Coronary artery (tissue), 2 donors: Measurements from ENCODE around the gene BTBD6.

ENCODE experiments used
- DNase-seq: peaks from one replicate; pipeline ENCODE4 v3.0.0-alpha.2; 2017; ENCODE audit warnings: low spot score
- H3K27ac ChIP-seq, 2 donors: fragments of 200-600 bp; sonication (generic); one replicate each; pipeline ENCODE4 v1.5.1; 2016 to 2019
- H3K4me3 ChIP-seq: fragments of 200-600 bp; sonication (generic); 2 replicates; pipeline ENCODE4 v1.5.1; 2016; ENCODE audit warnings: mild to moderate bottlenecking, moderate library complexity
- TF ChIP-seq, protein P1 (sequence below): fragments of 200-600 bp; sonication (generic); IDR thresholded peaks from one replicate; pipeline ENCODE4 v1.5.1; 2019; ENCODE audit warnings: antibody characterized with exemption

BTBD6 gene

DNA sequence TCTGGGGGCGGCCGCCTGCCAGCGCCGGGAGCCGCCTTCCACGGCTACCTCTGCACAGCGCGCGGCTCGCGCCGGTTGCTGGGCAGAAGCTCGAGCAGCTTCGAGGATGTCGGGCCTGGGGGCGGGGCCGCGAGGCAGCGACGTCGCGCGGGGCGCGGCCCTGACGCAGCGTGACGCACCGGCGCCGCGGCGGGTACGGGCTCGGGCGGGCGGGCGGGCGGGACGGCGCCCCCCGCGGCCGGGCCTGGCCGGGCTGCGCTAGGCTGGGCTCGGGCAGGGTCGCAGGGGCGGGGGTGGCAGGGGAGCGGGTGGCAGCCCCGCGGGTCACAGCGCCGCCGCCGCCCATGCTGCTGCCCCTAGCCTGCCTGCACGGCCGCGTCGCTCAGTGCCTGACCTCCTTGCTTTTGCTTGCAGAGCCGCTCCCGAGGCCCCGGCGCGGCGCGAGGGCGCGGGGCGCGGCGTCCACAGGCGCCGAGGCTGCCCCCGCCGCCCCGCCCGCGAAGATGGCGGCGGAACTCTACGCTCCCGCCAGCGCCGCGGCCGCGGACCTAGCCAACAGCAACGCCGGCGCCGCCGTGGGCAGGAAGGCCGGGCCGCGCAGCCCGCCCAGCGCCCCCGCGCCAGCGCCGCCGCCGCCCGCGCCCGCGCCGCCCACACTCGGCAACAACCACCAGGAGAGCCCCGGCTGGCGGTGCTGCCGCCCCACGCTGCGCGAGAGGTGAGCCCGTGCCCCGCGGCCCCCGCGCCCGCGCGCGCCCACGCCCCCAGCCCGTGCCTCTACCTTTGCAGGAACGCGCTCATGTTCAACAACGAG lies at the start of gene BTBD6:
TSS of gene BTBD6 (plus strand) at position 166 of the 814 bp plus-strand sequence. CDS start at position 345, 179 bp downstream.
- H3K4me3 ChIP-seq: peak within 1 kb of the TSS; percentile 98
- TF ChIP-seq, protein P1, sequence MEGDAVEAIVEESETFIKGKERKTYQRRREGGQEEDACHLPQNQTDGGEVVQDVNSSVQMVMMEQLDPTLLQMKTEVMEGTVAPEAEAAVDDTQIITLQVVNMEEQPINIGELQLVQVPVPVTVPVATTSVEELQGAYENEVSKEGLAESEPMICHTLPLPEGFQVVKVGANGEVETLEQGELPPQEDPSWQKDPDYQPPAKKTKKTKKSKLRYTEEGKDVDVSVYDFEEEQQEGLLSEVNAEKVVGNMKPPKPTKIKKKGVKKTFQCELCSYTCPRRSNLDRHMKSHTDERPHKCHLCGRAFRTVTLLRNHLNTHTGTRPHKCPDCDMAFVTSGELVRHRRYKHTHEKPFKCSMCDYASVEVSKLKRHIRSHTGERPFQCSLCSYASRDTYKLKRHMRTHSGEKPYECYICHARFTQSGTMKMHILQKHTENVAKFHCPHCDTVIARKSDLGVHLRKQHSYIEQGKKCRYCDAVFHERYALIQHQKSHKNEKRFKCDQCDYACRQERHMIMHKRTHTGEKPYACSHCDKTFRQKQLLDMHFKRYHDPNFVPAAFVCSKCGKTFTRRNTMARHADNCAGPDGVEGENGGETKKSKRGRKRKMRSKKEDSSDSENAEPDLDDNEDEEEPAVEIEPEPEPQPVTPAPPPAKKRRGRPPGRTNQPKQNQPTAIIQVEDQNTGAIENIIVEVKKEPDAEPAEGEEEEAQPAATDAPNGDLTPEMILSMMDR: no peak
- peak; percentile 89 for DNase-seq

DNA sequence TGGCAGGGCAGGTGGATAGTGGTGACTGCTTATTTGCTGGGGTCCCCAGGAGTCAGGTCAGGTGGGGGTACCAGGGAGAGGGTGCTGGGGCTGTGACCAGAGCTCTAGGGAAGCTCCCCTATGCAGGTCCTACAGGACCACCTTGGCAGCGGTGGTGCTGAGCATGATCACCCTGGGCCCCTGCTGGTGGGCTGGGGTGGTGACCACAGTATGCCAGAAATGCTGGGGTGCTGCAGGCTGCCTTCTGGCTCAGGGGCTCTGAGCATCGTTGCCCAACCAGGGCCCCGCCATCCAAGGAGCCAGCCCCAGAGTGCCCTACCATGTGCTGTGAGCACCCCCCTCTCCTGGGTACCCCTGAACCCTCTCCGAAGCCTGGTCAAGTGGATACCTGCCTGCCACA lies 49.7 kb upstream of the BTBD6 start:
- no peak for DNase-seq
- TF ChIP-seq, protein P1: no peak
- H3K27ac ChIP-seq: peak overlapping the region in 1 of 2 donors; percentile 31
- no peak overlapping the region for H3K4me3 ChIP-seq

More for the DNA sequence above, at the start of gene BTBD6:
- H3K27ac ChIP-seq: peak within 1 kb of the TSS; percentile 77 to 100

DNA sequence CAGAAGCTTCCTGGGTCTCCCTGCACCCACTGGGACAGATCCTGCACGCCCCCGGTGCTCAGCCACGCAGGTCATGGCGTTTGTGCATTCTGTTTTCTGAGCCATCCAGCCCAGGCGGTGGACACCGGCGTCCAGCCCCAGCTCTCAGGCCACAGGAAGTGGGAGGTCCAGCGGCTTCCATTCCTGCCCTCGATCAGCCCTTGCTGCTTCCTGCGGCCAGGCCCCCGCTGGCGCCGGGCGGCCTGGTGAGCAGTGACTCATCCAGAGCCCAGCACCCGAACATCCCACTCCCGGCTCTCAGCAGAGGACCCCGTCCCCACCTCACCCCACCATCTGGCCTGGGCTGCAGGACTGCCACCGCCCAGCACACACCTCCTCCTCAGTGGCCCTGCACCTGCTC lies 49.2 kb upstream of the BTBD6 start:
- DNase-seq: no peak
- Histone ChIP-seq H3K27ac (peak overlapping the region in 1 of 2 donors; percentile 31), H3K4me3 (no peak overlapping the region)
- TF ChIP-seq, protein P1: no peak

DNA sequence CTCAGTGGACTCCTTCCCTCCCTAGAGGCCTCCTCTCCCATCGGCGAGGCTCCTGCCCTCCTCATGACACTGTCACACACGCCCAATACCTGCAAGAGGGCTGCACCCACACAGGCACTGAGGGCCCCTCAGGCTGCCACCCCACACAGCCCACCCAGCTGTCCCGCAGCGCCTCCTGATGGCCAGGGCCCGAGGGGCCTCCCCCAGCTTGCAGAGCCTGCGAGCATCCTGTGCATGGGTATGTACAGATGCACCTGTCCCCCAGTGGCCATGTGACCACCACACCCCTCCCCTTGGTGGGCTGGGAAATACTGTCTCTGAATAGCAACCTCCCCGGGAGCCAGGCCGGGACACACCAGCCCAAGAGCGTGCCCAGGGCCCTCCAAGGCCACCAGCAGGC lies 48.3 kb upstream of the BTBD6 start:
- TF ChIP-seq, protein P1: no peak
- DNase-seq: no peak
- H3K4me3 ChIP-seq: no peak overlapping the region
- no peak overlapping the region for H3K27ac ChIP-seq

DNA sequence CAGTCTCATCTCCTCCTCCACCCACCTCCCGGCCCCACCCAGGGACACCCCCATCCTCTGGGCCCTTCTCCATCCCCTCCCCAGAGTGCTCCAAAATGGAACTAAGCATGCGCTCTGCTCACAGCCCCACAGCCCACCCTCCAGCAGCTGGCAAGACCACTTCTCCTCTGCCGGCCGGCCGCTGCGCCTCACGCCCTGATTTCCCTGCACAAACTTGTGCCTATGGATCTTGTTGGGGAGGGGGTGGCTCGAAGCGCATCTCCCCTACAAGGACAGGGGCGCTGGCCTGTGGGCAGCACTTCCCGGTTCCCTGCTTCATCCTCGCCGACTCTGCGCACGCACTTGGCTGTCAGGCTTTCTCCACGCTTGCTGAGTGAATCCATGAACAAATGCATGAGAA lies 47.7 kb upstream of the BTBD6 start:
- TF ChIP-seq, protein P1: no peak
- Histone ChIP-seq H3K4me3 (no peak overlapping the region), H3K27ac (no peak overlapping the region)
- no peak for DNase-seq

DNA sequence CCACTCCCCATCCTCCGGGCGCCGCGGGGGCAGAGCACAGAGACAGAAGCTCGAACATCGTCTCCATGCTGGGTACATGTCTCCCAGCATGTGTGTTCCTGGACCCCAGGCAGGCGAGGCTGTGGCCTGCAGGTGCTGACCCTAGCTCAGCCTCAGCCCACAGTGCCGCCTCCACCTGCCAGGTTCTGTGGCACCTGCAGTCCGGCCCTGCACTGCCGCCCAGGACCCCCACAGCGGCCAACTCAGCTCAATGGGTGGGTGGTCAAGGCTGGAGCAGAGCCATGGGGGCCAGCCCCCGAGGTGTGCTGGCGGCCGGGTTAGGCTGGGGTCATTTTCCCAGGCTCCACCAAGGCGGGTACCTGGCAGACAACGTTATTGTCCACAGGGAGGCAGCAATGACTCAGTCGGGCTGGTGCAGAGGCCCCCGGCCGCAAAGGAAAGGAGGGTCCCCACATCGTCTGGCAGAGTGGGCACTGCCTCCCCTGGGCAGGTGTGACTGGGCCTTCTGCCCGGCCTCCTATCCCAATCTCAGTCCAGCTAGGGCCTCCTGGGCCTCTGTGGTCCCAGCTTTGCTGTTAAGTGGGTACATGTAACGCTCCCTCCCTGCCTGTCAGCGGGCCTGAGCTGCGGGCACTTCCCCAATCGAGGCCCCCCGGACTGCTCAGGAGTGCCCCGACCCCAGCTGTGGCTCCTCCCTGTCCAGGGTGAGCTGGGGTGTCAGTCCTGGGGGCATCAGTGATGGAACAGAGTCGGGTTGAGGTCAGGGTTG lies 47.0 kb upstream of the BTBD6 start:
- DNase-seq: no peak
- no peak overlapping the region for H3K4me3 ChIP-seq
- TF ChIP-seq, protein P1: no peak
- peak overlapping the region in 1 of 2 donors; percentile 32 for H3K27ac ChIP-seq
